Mesothelial cell of epicardium (in vitro differentiated cells): Measurements from ENCODE around the gene PITX3. TPM values are rescaled to one million over a fixed set of nuclear protein-coding genes. Genes with fewer than 3 reads are reported as not detected.

Experiments
- DNase-seq, 2 experiments: peaks; one replicate each; pipeline ENCODE4 v3.0.0; 2021; ENCODE audit warnings: low spot score in 2 of 2; ENCODE audit not compliant: unreplicated experiment in 2 of 2
- H3K27ac Mint-ChIP-seq: 2 replicates; pipeline ENCODE4 v1.8.0; 2021; ENCODE audit warnings: mixed read lengths
- H3K27me3 Mint-ChIP-seq: 2 replicates; pipeline ENCODE4 v1.8.0; 2021; ENCODE audit warnings: low read depth, mixed read lengths
- H3K36me3 Mint-ChIP-seq: 2 replicates; pipeline ENCODE4 v1.8.0; 2021; ENCODE audit warnings: mixed read lengths
- H3K4me1 Mint-ChIP-seq: 2 replicates; pipeline ENCODE4 v1.8.0; 2021; ENCODE audit warnings: mixed read lengths
- H3K4me3 Mint-ChIP-seq: 2 replicates; pipeline ENCODE4 v1.8.0; 2021; ENCODE audit warnings: mild to moderate bottlenecking, moderate library complexity, mixed read lengths
- H3K9me3 Mint-ChIP-seq: 2 replicates; pipeline ENCODE4 v1.8.0; 2021; ENCODE audit warnings: mixed read lengths
- CTCF ChIP-seq: fragments of 200-600 bp; sonication (generic); IDR thresholded peaks from one replicate; pipeline ENCODE4 v1.5.0; 2021; ENCODE audit warnings: antibody characterized with exemption; ENCODE audit not compliant: unreplicated experiment
- total RNA-seq: library from RNA; stranded (reverse); gene quantifications from 3 replicates; pipeline ENCODE4 v1.2.1, GENCODE V29; 2021

Gene PITX3
- total RNA-seq, 1 donor from 2014 or later = not detected

GRCh38 chr10:102231357-102232318, 9.7 kb downstream of the PITX3 start:
- DNase-seq = peak in 1 of 2 experiments; percentile 47
- Mint-ChIP-seq H3K27ac (no peak overlapping the region), H3K36me3 (no peaks in the 10 kb centered on the region), H3K27me3 (peaks cover 97% of the 10 kb centered on the region), H3K4me1 (peaks cover 6% of the 10 kb centered on the region), H3K4me3 (peak overlapping the region; percentile 52), H3K9me3 (no peaks in the 10 kb centered on the region)
- peak; percentile 69 for TF ChIP-seq CTCF

GRCh38 chr10:102230861-102231356, 10.4 kb downstream of the PITX3 start:
- Mint-ChIP-seq H3K4me1 (peaks cover 10% of the 10 kb centered on the region), H3K9me3 (no peaks in the 10 kb centered on the region), H3K27me3 (peaks cover 97% of the 10 kb centered on the region), H3K27ac (no peak overlapping the region), H3K4me3 (peak overlapping the region; percentile 52), H3K36me3 (no peaks in the 10 kb centered on the region)
- no peak for TF ChIP-seq CTCF
- DNase-seq = peak in 1 of 2 experiments; percentile 55

GRCh38 chr10:102230264-102230860, 10.9 kb downstream of the PITX3 start:
- peaks cover 93% of the 10 kb centered on the region for H3K27me3 Mint-ChIP-seq
- TF ChIP-seq CTCF = no peak
- H3K4me1 Mint-ChIP-seq = peaks cover 16% of the 10 kb centered on the region
- H3K9me3 Mint-ChIP-seq = no peaks in the 10 kb centered on the region
- no peaks in the 10 kb centered on the region for H3K36me3 Mint-ChIP-seq
- H3K27ac Mint-ChIP-seq = no peak overlapping the region
- peak in 1 of 2 experiments; percentile 65 for DNase-seq
- H3K4me3 Mint-ChIP-seq = peak overlapping the region; percentile 63

- peaks cover 17% of the 10 kb centered on the region for H3K4me1 Mint-ChIP-seq
- peak; percentile 80 to 92 for DNase-seq
- H3K4me3 Mint-ChIP-seq = peak overlapping the region; percentile 63
- no peaks in the 10 kb centered on the region for H3K36me3 Mint-ChIP-seq
- H3K27ac Mint-ChIP-seq = no peak overlapping the region
- H3K9me3 Mint-ChIP-seq = no peaks in the 10 kb centered on the region
- TF ChIP-seq CTCF = peak; percentile 78
- peaks cover 89% of the 10 kb centered on the region for H3K27me3 Mint-ChIP-seq
Measured at GRCh38 chr10:102229810-102230263, 11.5 kb downstream of the PITX3 start.

GRCh38 chr10:102227050-102227449, 14.3 kb downstream of the PITX3 start:
- DNase-seq = no peak
- no peak overlapping the region for H3K4me3 Mint-ChIP-seq

More at GRCh38 chr10:102227050-102227449, 14.3 kb downstream of the PITX3 start:
- peaks cover 76% of the 10 kb centered on the region for H3K27me3 Mint-ChIP-seq
- H3K9me3 Mint-ChIP-seq = no peaks in the 10 kb centered on the region
- no peak overlapping the region for H3K27ac Mint-ChIP-seq
- no peaks in the 10 kb centered on the region for H3K36me3 Mint-ChIP-seq
- H3K4me1 Mint-ChIP-seq = peaks cover 17% of the 10 kb centered on the region
- no peak for TF ChIP-seq CTCF
